K562 (cell line): ENCODE results near the gene HS3ST5. TPM values are rescaled to one million over a fixed set of nuclear protein-coding genes. Genes with fewer than 3 reads are reported as not detected.

Experiments
- ATAC-seq: fragments of 200-7000 bp; cut with Tn5 transposase; 3 replicates; pipeline ENCODE4 v1.9.1; 2020; ENCODE audit warnings: moderate library complexity
- BruUV-seq: library from RNA; stranded (reverse); fragments of 400-500 nt; replicated peaks from 2 replicates; lab custom pipeline; 2021; lab: Mats Ljungman, UMichigan
- CTCF ChIA-PET: fragments of 300-600 bp; formaldehyde crosslinking; extraction: SDS; loops from one replicate; lab custom pipeline; 2021; ENCODE audit warnings: low intra/inter-chr PET ratio; lab: Yijun Ruan, JAX
- POLR2A ChIA-PET: fragments of 300-600, 350-650 bp; sonication (Branson Sonifier 250); formaldehyde crosslinking; extraction: SDS; loops from one replicate; lab custom pipeline; 2021; ENCODE audit warnings: antibody characterized with exemption, inconsistent platforms; lab: Yijun Ruan, JAX
- DNase-seq, 4 experiments: peaks; one replicate each; pipeline versions ENCODE4 v3.0.0 to v3.0.0-alpha.2; 2011 to 2018; ENCODE audit warnings: low spot score in 3 of 4, mixed read lengths in 3 of 4; ENCODE audit errors: extremely low read depth in 1 of 4
- FAIRE-seq: peaks from 2 replicates; lab custom pipeline; 2011; peaks lifted over from hg19 to GRCh38; lab: Jason Lieb, UNC
- H2AFZ ChIP-seq: 2 replicates; pipeline ENCODE4 v1.6.0; 2011; ENCODE audit warnings: low read depth, low read length, control low read depth, inconsistent platforms
- H3K27ac ChIP-seq: fragments of 200-600 bp; 3 replicates; pipeline ENCODE4 v1.8.0; 2011; ENCODE audit warnings: low read depth, mild to moderate bottlenecking, control low read depth, inconsistent platforms, low read length, moderate library complexity, mixed read lengths; ENCODE audit errors: extremely low read depth
- H3K27me3 ChIP-seq, 2 experiments: fragments of 300-600 bp in 1 of 2; 2 replicates in 1 of 2; 3 replicates in 1 of 2; pipeline versions ENCODE4 v1.6.0 to v1.8.0; 2011; ENCODE audit warnings: inconsistent platforms in 2 of 2, low read length in 2 of 2, mild to moderate bottlenecking in 1 of 2, mixed read lengths in 1 of 2, moderate library complexity in 1 of 2; ENCODE audit not compliant: control insufficient read depth in 2 of 2, insufficient read depth in 2 of 2
- H3K36me3 ChIP-seq: fragments of 300-600 bp; 3 replicates; pipeline ENCODE4 v1.8.0; 2011; ENCODE audit warnings: mild to moderate bottlenecking, low read length, inconsistent platforms; ENCODE audit not compliant: control insufficient read depth, insufficient read depth
- H3K4me1 ChIP-seq, 2 experiments: fragments of 200-600 bp in 1 of 2; replicated peaks in 1 of 2; 2 replicates in 1 of 2; 3 replicates in 1 of 2; pipeline versions ENCODE4 v1.5.1 to v1.8.0; 2011; ENCODE audit warnings: inconsistent platforms in 2 of 2, low read length in 2 of 2, mild to moderate bottlenecking in 1 of 2, mixed read lengths in 1 of 2, moderate library complexity in 1 of 2; ENCODE audit not compliant: control insufficient read depth in 2 of 2, insufficient read depth in 2 of 2
- H3K4me2 ChIP-seq: 2 replicates; pipeline ENCODE4 v1.6.1; 2011; ENCODE audit warnings: low read length, control low read depth, inconsistent platforms, mixed read lengths; ENCODE audit not compliant: insufficient read depth
- H3K4me3 ChIP-seq: fragments of 200-600 bp; sonication (generic), shearing (Covaris generic); 2 replicates; pipeline ENCODE4 v1.5.1; 2016; ENCODE audit warnings: control low read depth, inconsistent platforms
- H3K79me2 ChIP-seq: fragments of 200-600 bp; 3 replicates; pipeline ENCODE4 v1.8.0; 2011; ENCODE audit warnings: low read length, inconsistent platforms; ENCODE audit not compliant: control insufficient read depth, insufficient read depth
- H3K9ac ChIP-seq, 2 experiments: 2 replicates each; pipeline versions ENCODE4 v1.6.0 to v1.6.1; 2011; ENCODE audit warnings: low read depth in 2 of 2, low read length in 2 of 2, control low read depth in 1 of 2, inconsistent platforms in 1 of 2, mild to moderate bottlenecking in 1 of 2, mixed read lengths in 1 of 2; ENCODE audit not compliant: insufficient read depth in 1 of 2
- H3K9me1 ChIP-seq: one replicate; pipeline ENCODE4 v1.6.0; 2011; ENCODE audit warnings: inconsistent platforms, mild to moderate bottlenecking, low read length, moderate library complexity; ENCODE audit not compliant: control insufficient read depth, insufficient read depth
- H3K9me3 ChIP-seq: replicated peaks from 2 replicates; pipeline ENCODE4 v1.5.1; 2011; ENCODE audit warnings: low read depth, low read length, inconsistent platforms; ENCODE audit not compliant: control insufficient read depth, insufficient read depth
- H4K20me1 ChIP-seq: replicated peaks from 2 replicates; pipeline ENCODE4 v1.6.1; 2011; ENCODE audit warnings: low read length, inconsistent platforms, mixed read lengths; ENCODE audit not compliant: control insufficient read depth, insufficient read depth
- CXXC5 ChIP-seq: fragments of 250-450 bp; sonication (Bioruptor Pico); IDR thresholded peaks from 2 replicates; pipeline ENCODE4 v1.8.0; 2022; ENCODE audit warnings: inconsistent platforms, mild to moderate bottlenecking, moderate library complexity
- FOS ChIP-seq: IDR thresholded peaks from 3 replicates; pipeline ENCODE4 v1.6.1; 2011; ENCODE audit not compliant: insufficient read length; ENCODE audit errors: extremely low read depth
- HDGF ChIP-seq: fragments of 450-650 bp; IDR thresholded peaks from 2 replicates; pipeline ENCODE4 v1.6.1; 2016
- HMG20A ChIP-seq: fragments of 450-650 bp; formaldehyde crosslinking; conservative IDR thresholded peaks from 2 replicates; pipeline ENCODE4 v1.4.0; 2020; ENCODE audit warnings: mild to moderate bottlenecking, mixed read lengths
- HSF4 ChIP-seq: fragments of 250-450 bp; sonication (Bioruptor Pico); IDR thresholded peaks from 2 replicates; pipeline ENCODE4 v2.1.2; 2022; ENCODE audit warnings: mild to moderate bottlenecking, moderate library complexity, borderline replicate concordance
- ID3 ChIP-seq, 2 experiments: fragments of 250-450 bp in 1 of 2; fragments of 450-650 bp in 1 of 2; sonication (Bioruptor Pico) in 1 of 2; IDR thresholded peaks; 2 replicates each; pipeline versions ENCODE4 v1.6.1 to v1.8.0; 2016 to 2021; ENCODE audit warnings: mild to moderate bottlenecking in 2 of 2, moderate library complexity in 2 of 2, missing compliant biosample characterization in 1 of 2, missing genetic modification characterization in 1 of 2
- KLF13 ChIP-seq: fragments of 450-650 bp; IDR thresholded peaks from 2 replicates; pipeline ENCODE4 v1.6.1; 2016; ENCODE audit warnings: missing genetic modification characterization, low read depth, mild to moderate bottlenecking, missing compliant biosample characterization, moderate library complexity, borderline replicate concordance
- MBD2 ChIP-seq: sonication (generic); IDR thresholded peaks from 2 replicates; pipeline ENCODE4 v1.6.1; 2016; ENCODE audit warnings: low read depth, borderline replicate concordance
- PRDM10 ChIP-seq: fragments of 450-650 bp; IDR thresholded peaks from 2 replicates; pipeline ENCODE4 v1.6.1; 2018; ENCODE audit not compliant: partially characterized antibody
- RBM14 ChIP-seq: fragments of 200-400 bp; formaldehyde crosslinking; IDR thresholded peaks from 2 replicates; pipeline ENCODE4 v1.6.1; 2018; ENCODE audit warnings: low read depth, mild to moderate bottlenecking, low read length, moderate library complexity, borderline replicate concordance; ENCODE audit not compliant: insufficient read depth
- SMAD3 ChIP-seq: fragments of 450-650 bp; formaldehyde crosslinking; conservative IDR thresholded peaks from 2 replicates; pipeline ENCODE4 v1.4.0; 2020; ENCODE audit warnings: mild to moderate bottlenecking
- TCF3 ChIP-seq: sonication (generic); formaldehyde crosslinking; IDR thresholded peaks from 2 replicates; pipeline ENCODE4 v1.4.0; 2020; ENCODE audit warnings: mild to moderate bottlenecking, missing genetic modification reagents
- WGBS: fragments of 100-300 bp; shearing (Covaris generic); methylation state at CpG from one replicate; pipeline ENCODE4 v1.1.6; 2016; ENCODE audit warnings: low coverage, mixed read lengths; ENCODE audit not compliant: insufficient coverage; ENCODE audit errors: missing lambda C conversion rate; 5-methylcytosine and 5-hydroxymethylcytosine counted together
- in situ Hi-C: fragments of 300-500 bp; cut with MboI; formaldehyde crosslinking; loops from 4 replicates; pipeline ENCODE4 v1.15.0; 2018; ENCODE audit warnings: inconsistent platforms, mixed read lengths
- intact Hi-C: fragments of 100-400 bp; cut with micrococcal nuclease; formaldehyde crosslinking; loops from 2 replicates; pipeline ENCODE4 v1.14.2; 2022
- polyA plus RNA-seq, 8 experiments: library from polyadenylated mRNA; depleted of rRNA in 4 of 8; stranded (reverse) in 5 of 8; unstranded in 3 of 8; fragments of >200 nt; fragmentation: Nextera tagmentation in 2 of 8; fragmentation: Illumina TruSeq in 1 of 8; extraction: Ambion mirVana in 2 of 8; extraction: Trizol in 1 of 8; gene quantifications; 2 replicates each; pipeline versions ENCODE4 v1.2.1 to v1.2.3, GENCODE V29; 2011 to 2014; ENCODE audit warnings: inconsistent platforms in 1 of 8, missing spikeins in 1 of 8
- total RNA-seq, 7 experiments: library from RNA; depleted of rRNA in 6 of 7; stranded (reverse); fragments of >200 nt in 6 of 7; fragmentation: Illumina TruSeq in 2 of 7; extraction: Trizol in 2 of 7; gene quantifications; 2 replicates each; pipeline versions ENCODE4 v1.2.1 to v1.2.3, GENCODE V29; 2011 to 2021; ENCODE audit warnings: low replicate concordance in 1 of 7

Gene HS3ST5
- total and polyA plus RNA-seq, 9 of the 15 experiments (the other 6 are each of a cell fraction or from before 2014, with no cell fraction given), result not detected

GRCh38 chr6:114176726-114177125, 166.1 kb downstream of the HS3ST5 start:
- no peaks in the 10 kb centered on the region for H3K9me3 ChIP-seq
- TF ChIP-seq CXXC5, result no peak
- TF ChIP-seq KLF13 (tag), result no peak
- TF ChIP-seq TCF3, result no peak
- no peak overlapping the region for H3K4me2 ChIP-seq
- 0% methylated on average over 2 of the region's 2 CpGs for WGBS
- H3K9ac ChIP-seq, result no peak overlapping the region
- intact Hi-C loops (no loop called here), in situ Hi-C loops (no loop called here)
- H3K4me3 ChIP-seq, result no peak overlapping the region
- ChIA-PET POLR2A (no interaction called here), CTCF (no interaction called here)
- H2AFZ ChIP-seq, result no peak overlapping the region
- no peaks in the 10 kb centered on the region for H3K9me1 ChIP-seq
- H3K27me3 ChIP-seq, result no peaks in the 10 kb centered on the region
- no peaks in the 10 kb centered on the region for H4K20me1 ChIP-seq
- no peak for FAIRE-seq
- H3K27ac ChIP-seq, result no peak overlapping the region
- ATAC-seq, result no peak
- no peaks in the 10 kb centered on the region for H3K36me3 ChIP-seq
- BruUV-seq, result no TSS peak
- no peak for DNase-seq
- no peaks in the 10 kb centered on the region for H3K79me2 ChIP-seq
- no peaks in the 10 kb centered on the region for H3K4me1 ChIP-seq

- ChIA-PET CTCF (no interaction called here), POLR2A (no interaction called here)
- H3K36me3 ChIP-seq, result no peaks in the 10 kb centered on the region
- in situ Hi-C loops (no loop called here), intact Hi-C loops (no loop called here)
- no peak for DNase-seq
- H3K79me2 ChIP-seq, result no peaks in the 10 kb centered on the region
- H2AFZ ChIP-seq, result no peak overlapping the region
- H3K27ac ChIP-seq, result no peak overlapping the region
- no TSS peak for BruUV-seq
- H3K4me1 ChIP-seq, result no peaks in the 10 kb centered on the region
- no peaks in the 10 kb centered on the region for H4K20me1 ChIP-seq
- no peak for FAIRE-seq
- 0% methylated on average over 1 of the region's 1 CpG for WGBS
- no peaks in the 10 kb centered on the region for H3K9me1 ChIP-seq
- H3K9me3 ChIP-seq, result no peaks in the 10 kb centered on the region
- no peak overlapping the region for H3K4me3 ChIP-seq
- H3K4me2 ChIP-seq, result no peak overlapping the region
- H3K27me3 ChIP-seq, result no peaks in the 10 kb centered on the region
- ATAC-seq, result no peak
- no peak overlapping the region for H3K9ac ChIP-seq
- TF ChIP-seq PRDM10 (no peak), ID3 (CRISPR knock-in tag; IDR thresholded peaks at IDR 0.05) (no peak), ID3 (tag; IDR thresholded peaks at IDR 0.05) (no peak), RBM14 (no peak), FOS (no peak), HDGF (no peak), HSF4 (CRISPR knock-in tag) (no peak), SMAD3 (no peak), HMG20A (no peak), MBD2 (no peak)
These were observed 170.1 kb downstream of the HS3ST5 start for GRCh38 chr6:114172576-114173260.
